K562 (cell line): ENCODE data around the gene PI4KA. TPM values are rescaled to one million over a fixed set of nuclear protein-coding genes. Genes with fewer than 3 reads are reported as not detected.

Experiments used
- CCAR2 ChIP-seq: fragments of 200-400 bp; formaldehyde crosslinking; IDR thresholded peaks from 2 replicates; pipeline ENCODE4 v1.6.1; 2017; ENCODE audit warnings: mild to moderate bottlenecking, low read depth, low read length
- CSDE1 ChIP-seq, 2 experiments: fragments of 450-650 bp; IDR thresholded peaks; 2 replicates each; pipeline ENCODE4 v1.6.1; 2016; ENCODE audit warnings: mild to moderate bottlenecking in 1 of 2
- E2F8 ChIP-seq: fragments of 450-650 bp; IDR thresholded peaks from 2 replicates; pipeline ENCODE4 v1.7.1; 2018; ENCODE audit warnings: mild to moderate bottlenecking, low read depth; ENCODE audit not compliant: partially characterized antibody
- FOS ChIP-seq: IDR thresholded peaks from 3 replicates; pipeline ENCODE4 v1.6.1; 2011; ENCODE audit not compliant: insufficient read length; ENCODE audit errors: extremely low read depth
- HEY1 ChIP-seq: fragments of 250-450 bp; sonication (Bioruptor Pico); IDR thresholded peaks from 2 replicates; pipeline ENCODE4 v1.5.0; 2020; ENCODE audit warnings: mild to moderate bottlenecking, moderate library complexity, borderline replicate concordance
- HMGN3 ChIP-seq: IDR thresholded peaks from 2 replicates; pipeline ENCODE4 v1.6.1; 2011; ENCODE audit warnings: borderline replicate concordance, low read depth, mild to moderate bottlenecking, mixed read lengths, low read length; ENCODE audit not compliant: insufficient read length; ENCODE audit errors: extremely low read depth
- KLF13 ChIP-seq: fragments of 450-650 bp; IDR thresholded peaks from 2 replicates; pipeline ENCODE4 v1.6.1; 2016; ENCODE audit warnings: missing genetic modification characterization, low read depth, mild to moderate bottlenecking, missing compliant biosample characterization, moderate library complexity, borderline replicate concordance
- MEF2D ChIP-seq: conservative IDR thresholded peaks from 2 replicates; pipeline ENCODE4 v1.6.1; 2016; ENCODE audit warnings: low read depth, missing genetic modification characterization, missing compliant biosample characterization
- NCOA6 ChIP-seq: fragments of 450-650 bp; IDR thresholded peaks from 2 replicates; pipeline ENCODE4 v1.6.1; 2017; ENCODE audit warnings: mild to moderate bottlenecking
- PATZ1 ChIP-seq: fragments of 250-450 bp; sonication (Bioruptor Pico); IDR thresholded peaks from 2 replicates; pipeline ENCODE4 v1.5.0; 2020; ENCODE audit warnings: mild to moderate bottlenecking, borderline replicate concordance
- RNF2 ChIP-seq: sonication (generic); IDR thresholded peaks from 2 replicates; pipeline ENCODE4 v1.6.1; 2016
- SUPT5H ChIP-seq: fragments of 450-650 bp; IDR thresholded peaks from 2 replicates; pipeline ENCODE4 v1.6.1; 2016
- TAF15 ChIP-seq: fragments of 200-400 bp; formaldehyde crosslinking; IDR thresholded peaks from 2 replicates; pipeline ENCODE4 v1.6.1; 2017; ENCODE audit warnings: mild to moderate bottlenecking, low read depth, low read length, moderate library complexity
- TEAD1 ChIP-seq, 2 experiments: fragments of 450-650 bp in 1 of 2; sonication (generic) in 1 of 2; formaldehyde crosslinking; IDR thresholded peaks; 2 replicates each; pipeline versions ENCODE4 v1.4.0 to v1.8.0; 2020 to 2022; ENCODE audit warnings: mild to moderate bottlenecking in 2 of 2, missing genetic modification reagents in 1 of 2
- UBTF ChIP-seq, 2 experiments: IDR thresholded peaks; 2 replicates each; pipeline ENCODE4 v1.6.1; 2012; ENCODE audit warnings: improper control_type of control experiment in 2 of 2, low read depth in 2 of 2, low read length in 2 of 2, borderline replicate concordance in 1 of 2
- USF1 ChIP-seq: sonication (generic); formaldehyde crosslinking; IDR thresholded peaks from 2 replicates; pipeline ENCODE4 v1.9.0; 2022; ENCODE audit warnings: mild to moderate bottlenecking, missing genetic modification reagents
- ZNF217 ChIP-seq: sonication (generic); formaldehyde crosslinking; IDR thresholded peaks from 2 replicates; pipeline ENCODE4 v1.8.0; 2022; ENCODE audit warnings: mild to moderate bottlenecking, missing genetic modification reagents
- ZNF316 ChIP-seq: fragments of 450-650 bp; IDR thresholded peaks from 2 replicates; pipeline ENCODE4 v1.6.1; 2016
- polyA plus RNA-seq, 8 experiments: library from polyadenylated mRNA; depleted of rRNA in 4 of 8; stranded (reverse) in 5 of 8; unstranded in 3 of 8; fragments of >200 nt; fragmentation: Nextera tagmentation in 2 of 8; fragmentation: Illumina TruSeq in 1 of 8; extraction: Ambion mirVana in 2 of 8; extraction: Trizol in 1 of 8; gene quantifications; 2 replicates each; pipeline versions ENCODE4 v1.2.1 to v1.2.3, GENCODE V29; 2011 to 2014; ENCODE audit warnings: inconsistent platforms in 1 of 8, missing spikeins in 1 of 8
- total RNA-seq, 7 experiments: library from RNA; depleted of rRNA in 6 of 7; stranded (reverse); fragments of >200 nt in 6 of 7; fragmentation: Illumina TruSeq in 2 of 7; extraction: Trizol in 2 of 7; gene quantifications; 2 replicates each; pipeline versions ENCODE4 v1.2.1 to v1.2.3, GENCODE V29; 2011 to 2021; ENCODE audit warnings: low replicate concordance in 1 of 7

Gene PI4KA
- total and polyA plus RNA-seq, 9 of the 15 experiments (the other 6 are each of a cell fraction or from before 2014, with no cell fraction given) = 7.3 to 187 (median 84.7) TPM

GRCh38 chr22:20792221-20792965, 66.2 kb downstream of the PI4KA start (continued):
- TF ChIP-seq PATZ1 (no peak), KLF13 (tag) (no peak), HEY1 (no peak), NCOA6 (no peak), TEAD1 (CRISPR knock-in tag; IDR thresholded peaks at IDR 0.05) (0 out of 4 replicates have a peak, but pooled peaks of 1 of the 2 experiments have one; percentile 64), RNF2 (no peak), ZNF217 (CRISPR knock-in tag) (no peak), ZNF316 (no peak), FOS (no peak), E2F8 (no peak), USF1 (CRISPR knock-in tag) (peak; percentile 61), UBTF (IDR thresholded peaks at IDR 0.05; ENCODE audit: borderline replicate concordance in 1 of 2, low read depth in 2 of 2, low read length in 2 of 2) (no peak), CCAR2 (no peak), HMGN3 (no peak), TAF15 (peak; percentile 71; the same call in 1 of the 2 replicates), MEF2D (tag) (no peak), SUPT5H (no peak), CSDE1 (IDR thresholded peaks at IDR 0.05) (no peak)
